IPS-11a (cell line): ENCODE measurements around the gene PREX1.
"Not testable (repeated sequence)": the region's sequence is repeated elsewhere in the genome, so short reads cannot be mapped to it uniquely, and the experiment has no call there.

Experiments
- H3K4me3 ChIP-seq: one replicate; pipeline ENCODE4 v1.5.1; 2013; ENCODE audit warnings: low read depth, low read length, control low read depth

Gene PREX1

DNA sequence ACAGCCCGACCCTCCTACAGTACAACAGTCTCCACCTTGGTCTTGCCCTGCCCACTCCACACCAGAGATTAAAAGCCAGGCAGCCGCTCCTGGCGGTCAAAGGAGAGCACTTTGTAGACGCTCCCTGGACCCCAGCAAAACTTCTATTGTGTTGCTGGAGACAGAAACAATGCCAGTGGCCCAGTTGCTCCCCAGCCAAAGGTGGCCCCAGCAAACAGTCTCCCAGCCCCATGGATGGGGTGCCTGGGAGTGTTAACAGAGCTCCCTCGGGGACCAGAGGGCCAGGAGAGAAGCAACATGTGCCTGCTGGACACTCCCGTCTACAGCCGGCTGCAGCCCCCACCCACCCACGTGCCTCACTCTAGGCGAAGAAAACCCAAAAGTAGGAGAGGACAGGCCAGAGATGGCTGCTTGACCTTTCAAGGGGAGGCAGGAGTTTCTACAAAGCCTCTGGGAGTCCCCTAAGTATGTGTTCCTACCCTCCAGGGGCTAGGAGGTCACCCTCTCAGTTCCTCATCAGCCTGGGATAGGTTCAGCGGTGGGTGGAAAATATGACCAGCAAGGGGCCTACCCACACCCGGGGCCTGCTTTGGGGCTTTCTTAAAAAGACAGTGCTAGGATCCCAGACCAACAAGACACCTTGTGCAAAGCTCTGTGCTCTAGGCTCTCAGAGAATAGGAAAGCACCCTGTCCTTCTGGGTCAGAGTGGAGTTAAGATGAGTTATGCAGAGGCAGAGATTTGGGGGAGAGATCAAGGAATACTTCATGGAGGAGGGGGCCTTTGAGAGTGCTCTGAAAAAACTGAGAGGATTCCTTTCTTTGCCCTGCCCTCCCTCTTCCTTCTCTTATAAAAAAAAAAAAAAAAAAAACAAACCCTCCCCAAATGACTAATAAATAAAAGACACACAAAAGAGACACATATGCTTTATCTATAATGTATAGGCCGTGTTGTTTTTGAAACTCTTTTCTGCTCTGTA lies 19.0 kb upstream of the PREX1 start:
- H3K4me3 ChIP-seq: no peak overlapping the region

DNA sequence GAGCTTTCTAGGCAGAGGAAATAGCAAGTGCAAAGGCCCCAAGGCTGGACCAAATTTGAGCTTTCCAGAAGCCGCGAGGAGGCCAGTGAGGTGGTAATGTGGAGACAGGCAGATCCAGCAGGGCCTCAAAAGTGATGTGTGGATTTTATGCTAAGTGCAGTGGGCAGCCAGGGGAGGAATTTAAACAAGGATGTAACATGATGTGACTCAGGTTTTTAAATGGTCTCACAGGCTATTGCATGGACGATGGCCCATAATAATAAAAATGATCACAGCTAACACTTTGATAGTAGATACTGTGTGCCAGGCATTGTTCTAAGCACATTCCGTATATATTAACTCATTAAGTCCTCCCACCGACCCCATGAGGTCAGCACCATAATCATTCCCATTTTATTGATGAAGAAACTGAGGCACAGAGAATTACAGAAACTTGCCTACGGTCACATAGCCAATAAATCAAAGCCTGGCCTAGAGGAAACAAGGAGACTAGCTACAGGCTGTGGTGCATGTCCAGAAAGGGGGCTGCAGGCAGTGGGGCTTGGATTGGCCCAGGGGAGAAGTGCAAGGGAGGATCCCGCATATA lies 18.0 kb upstream of the PREX1 start:
- no peak overlapping the region for H3K4me3 ChIP-seq

DNA sequence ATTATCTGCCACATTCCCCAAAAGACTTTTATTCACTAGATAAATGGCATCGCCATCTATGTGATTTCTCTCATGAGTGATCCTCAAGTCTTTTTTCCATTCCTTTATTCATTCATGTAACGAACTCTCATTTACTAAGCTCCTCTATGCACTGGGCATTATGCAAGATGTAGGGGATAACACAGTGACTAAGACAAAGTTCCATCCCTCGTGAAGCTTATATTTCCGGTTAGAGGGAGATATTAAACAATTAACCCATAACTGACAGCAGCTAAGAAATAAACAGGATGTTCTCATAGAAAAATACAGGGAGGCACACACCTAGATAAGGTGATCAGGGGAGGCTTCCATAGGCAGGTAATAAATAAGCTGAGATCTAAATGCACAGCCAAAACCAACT lies 17.2 kb upstream of the PREX1 start:
- no peak overlapping the region for H3K4me3 ChIP-seq

DNA sequence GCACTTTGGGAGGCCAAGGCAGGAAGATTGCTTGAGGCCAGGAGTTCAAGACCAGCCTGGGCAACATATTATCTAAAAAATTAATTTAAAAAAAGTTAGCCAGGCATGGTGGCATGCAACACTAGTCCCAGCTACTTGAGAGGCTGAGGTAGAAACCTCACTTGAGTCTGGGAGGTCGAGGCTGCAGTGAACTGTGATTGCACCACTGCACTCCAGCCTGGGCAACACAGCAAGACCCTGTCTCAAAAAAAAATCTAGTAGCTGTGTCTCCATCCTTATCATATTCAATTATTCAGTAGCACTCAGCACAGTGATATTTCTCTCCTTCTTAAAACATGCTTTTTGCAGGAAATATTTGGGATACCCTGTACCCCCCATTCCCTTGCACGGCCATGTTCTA lies 16.1 kb upstream of the PREX1 start:
- not testable (repeated sequence) for H3K4me3 ChIP-seq

DNA sequence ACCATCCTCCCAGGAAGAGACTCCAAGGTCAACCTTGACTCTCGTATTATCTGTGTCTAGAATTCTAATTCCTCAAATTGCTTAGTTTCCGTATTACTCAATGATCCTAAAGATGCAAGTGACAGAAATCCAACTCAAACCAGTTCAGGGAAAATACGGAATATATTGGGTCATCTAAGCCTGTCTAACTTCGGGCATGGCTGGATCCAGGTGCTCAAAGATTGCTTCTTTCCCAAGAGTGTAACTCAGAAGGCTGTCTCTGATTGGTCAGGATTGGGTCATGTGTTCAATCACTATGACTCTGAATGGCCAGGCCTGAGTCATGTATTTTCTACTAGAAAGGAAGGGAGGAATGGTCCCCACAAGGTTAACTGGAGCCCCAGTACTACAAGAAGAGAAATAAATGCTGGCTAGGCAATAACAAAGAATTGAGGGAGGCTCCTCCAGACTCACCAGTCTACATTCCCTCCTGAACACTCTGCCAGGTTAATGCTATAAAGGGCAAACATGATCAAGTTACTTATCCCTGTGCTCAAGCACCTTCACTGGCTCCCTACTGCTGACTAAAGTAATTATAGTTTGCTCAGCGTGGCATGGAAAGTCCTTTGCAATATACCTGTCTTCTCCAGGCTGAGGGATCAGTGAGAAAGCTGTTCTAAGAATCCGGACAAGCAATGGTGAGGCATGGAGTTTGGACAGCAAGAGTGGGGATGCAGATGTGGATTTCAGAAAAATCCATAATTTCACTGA lies 15.4 kb upstream of the PREX1 start:
- no peak overlapping the region for H3K4me3 ChIP-seq

DNA sequence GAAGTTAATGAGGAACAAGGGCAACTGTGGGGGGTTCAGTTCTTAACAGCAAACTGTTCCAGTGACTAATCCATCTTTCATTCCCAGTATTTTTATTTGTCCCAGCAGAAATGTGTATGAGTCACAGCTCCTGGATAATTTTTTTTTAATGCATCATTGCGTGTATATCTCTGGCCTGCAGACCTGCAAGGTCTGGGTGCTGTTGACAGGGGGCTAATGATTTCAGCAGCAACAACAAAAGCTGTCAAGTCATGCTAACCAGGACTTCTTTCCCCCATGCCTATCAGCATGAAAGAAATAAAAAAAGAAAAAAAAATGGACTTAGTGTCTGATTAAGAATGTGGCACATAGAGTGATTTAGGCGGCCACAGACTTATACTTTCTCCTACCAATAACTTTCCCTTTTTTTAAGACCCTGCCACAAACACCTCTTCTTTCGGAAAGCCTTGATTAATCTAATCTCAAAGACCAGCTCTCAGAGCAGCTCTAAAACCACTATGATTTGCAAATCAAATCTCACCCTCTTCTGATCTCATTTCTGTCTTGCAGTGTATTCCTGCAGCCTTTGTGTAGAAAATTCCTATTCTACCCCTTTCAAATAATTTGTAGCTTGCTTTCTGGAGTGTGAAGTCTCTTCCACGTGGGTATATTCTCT lies 14.2 kb upstream of the PREX1 start:
- H3K4me3 ChIP-seq: no peak overlapping the region

DNA sequence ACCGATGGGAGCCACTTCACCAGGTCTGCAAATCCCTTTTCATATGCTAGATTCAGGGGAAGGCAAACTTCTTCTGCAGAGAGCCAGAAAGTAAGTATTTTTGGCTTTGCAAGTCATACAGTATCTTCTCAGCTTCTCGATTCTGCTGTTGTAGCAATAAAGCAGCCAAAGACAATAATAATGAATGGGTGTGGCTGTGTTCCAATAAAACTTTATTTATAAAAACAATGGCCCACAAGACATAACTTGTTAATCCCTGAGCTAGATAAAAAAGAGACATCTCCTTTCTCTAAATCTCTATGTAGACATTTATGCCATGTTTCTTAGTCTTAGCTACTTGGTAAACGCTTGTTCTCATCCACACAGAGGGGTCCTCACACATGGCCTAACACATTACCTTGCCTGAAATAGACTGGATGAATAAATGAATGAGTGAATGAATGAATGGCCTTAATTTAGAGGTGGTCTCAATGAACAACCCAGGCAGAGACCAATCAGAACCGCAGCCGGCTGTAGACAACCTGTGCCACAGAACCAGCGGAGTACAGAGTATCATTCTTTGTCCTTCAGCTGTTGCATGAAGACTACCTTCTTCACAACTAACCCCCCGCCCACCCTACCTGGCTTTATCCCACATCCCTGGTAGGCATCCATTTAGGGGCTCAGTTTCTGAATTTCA lies 13.5 kb upstream of the PREX1 start:
- H3K4me3 ChIP-seq: no peak overlapping the region

DNA sequence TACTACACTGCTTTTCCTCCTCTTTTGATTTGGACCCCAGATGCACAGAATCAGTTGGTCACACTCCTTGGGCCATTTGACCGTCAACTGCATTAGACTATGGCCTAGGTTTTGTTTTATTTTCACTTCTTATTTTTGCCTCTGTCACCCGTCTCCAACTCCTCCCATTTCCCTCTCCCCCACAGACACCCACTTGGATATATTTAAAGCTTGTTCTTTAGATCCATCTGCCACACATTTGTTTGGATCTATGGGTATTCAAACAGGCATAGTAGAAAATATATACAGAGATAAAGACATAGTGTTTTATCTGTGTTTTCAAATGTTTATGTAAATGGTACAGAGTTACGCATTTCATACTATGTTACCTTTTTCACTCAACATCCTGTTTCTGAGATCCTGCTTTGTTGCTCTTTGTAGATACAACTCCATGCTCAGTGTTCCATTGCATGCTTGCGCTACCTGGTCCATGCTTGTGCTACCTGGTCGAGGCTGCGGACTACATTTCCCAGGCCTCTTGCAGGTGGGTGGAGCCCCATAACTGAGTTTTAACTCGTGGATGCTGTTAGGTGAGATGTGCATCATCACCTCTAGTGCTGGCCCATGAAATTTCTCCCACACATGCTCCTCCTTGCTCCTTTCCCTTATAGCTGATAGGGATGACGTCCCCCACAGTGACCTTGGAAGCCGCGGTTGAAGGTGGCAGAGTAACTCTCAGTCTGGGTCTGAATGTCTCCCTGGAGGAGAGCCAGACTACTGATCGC lies 11.5 kb upstream of the PREX1 start:
- no peak overlapping the region for H3K4me3 ChIP-seq

DNA sequence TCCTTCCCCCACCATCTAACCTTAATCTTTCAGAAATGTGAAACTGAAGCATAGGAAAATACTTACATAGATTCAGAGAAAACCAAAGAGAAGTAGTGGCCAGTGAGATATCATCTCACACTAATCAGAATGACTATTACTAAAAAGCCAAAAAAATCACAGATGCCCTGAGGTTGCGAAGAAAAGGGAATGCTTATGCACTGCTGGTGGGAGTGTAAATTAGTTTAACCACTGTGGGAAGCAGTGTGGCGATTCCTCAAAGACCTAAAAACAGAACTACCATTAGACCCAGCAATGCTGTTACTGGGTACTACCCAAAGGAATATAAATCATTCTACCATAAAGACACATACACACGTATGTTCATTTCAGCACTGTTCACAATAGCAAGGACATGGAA lies 9.2 kb upstream of the PREX1 start:
- H3K4me3 ChIP-seq: no peak overlapping the region

DNA sequence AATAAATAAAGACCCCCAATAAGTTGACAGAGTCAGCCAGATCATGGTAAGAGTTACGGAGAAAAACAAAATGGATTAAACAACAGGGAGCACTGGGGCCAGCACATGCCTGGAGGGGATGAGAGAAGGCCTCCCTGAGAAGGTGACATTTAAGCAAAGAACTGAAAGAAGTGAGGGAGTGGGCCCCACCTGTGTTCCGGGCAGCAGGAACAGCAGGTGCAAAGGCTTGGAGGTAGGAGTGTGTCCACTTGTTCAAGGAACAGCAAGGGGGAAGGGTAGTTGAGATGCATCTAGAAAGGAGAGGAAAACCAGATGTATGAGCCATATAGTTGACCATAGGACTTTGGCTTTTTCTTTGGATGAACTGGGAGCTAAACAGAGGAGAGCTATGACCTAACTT lies 7.6 kb upstream of the PREX1 start:
- H3K4me3 ChIP-seq: no peak overlapping the region

DNA sequence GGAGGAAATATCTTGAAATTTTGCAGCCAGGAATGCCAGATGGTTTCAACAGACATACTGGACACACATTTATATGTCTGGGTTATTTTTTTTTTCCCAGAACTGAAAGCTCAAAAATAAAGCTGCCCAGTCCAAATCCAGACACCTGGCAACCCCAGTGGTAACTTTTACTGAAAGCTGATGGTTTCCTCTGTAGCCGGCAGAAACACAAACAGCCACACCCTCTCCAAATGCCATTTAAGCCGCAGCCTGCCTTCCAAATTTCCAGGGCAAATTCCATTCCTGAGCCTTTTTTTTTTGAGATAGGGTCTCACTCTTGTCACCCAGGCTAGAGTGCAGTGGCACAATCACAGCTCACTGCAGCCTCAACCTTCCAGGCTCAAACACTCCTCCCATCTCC lies 6.5 kb upstream of the PREX1 start:
- no peak overlapping the region for H3K4me3 ChIP-seq

DNA sequence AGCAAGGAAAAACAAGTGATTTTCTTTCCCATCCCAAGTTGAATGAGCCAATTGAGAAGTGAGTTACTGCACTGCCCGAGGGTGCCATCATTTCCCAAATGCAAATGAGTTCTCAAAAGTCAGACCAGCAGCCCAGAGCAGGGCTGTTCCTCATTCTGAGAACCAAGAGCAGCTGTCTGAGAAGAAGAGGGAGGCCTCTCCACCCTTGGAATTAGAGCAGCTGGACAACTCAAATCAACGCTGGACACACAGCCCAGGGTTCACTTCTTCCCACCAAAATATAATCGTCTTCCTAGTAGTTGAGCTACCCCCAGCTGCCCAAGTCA lies 4.6 kb upstream of the PREX1 start:
- no peak overlapping the region for H3K4me3 ChIP-seq

DNA sequence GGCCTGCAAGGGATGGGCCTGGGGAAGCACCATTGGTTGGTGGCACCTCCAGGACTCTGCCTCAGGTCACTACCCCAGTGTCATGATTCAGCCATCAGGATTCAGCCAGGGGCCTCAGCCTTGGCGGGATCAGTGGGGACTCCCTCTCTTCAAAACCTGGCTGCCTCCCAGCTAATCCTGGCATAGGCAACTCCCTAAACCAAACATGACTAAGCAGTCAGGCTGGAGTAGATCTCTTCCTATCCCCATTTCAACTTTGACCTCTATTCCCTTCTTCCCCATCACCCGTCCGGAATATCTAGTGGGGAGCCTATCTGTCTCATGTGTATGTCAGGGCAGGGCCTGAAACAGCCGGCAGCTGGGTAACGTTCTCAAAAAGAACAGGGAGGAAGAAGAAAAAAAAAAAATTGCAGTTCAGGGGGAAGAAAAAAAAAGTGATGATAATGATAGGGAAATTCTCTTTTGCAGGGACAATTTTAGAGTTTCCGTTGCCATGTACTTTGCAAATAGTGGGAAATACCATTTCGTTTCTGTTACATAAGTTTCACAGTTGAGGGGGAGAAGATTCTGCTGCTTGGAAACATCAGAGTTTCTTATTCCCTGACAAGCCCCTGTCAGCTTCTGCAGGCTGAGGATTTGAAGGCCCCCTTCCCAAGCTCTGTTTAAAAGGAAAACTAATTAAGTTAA lies 4.1 kb upstream of the PREX1 start:
- H3K4me3 ChIP-seq: no peak overlapping the region

DNA sequence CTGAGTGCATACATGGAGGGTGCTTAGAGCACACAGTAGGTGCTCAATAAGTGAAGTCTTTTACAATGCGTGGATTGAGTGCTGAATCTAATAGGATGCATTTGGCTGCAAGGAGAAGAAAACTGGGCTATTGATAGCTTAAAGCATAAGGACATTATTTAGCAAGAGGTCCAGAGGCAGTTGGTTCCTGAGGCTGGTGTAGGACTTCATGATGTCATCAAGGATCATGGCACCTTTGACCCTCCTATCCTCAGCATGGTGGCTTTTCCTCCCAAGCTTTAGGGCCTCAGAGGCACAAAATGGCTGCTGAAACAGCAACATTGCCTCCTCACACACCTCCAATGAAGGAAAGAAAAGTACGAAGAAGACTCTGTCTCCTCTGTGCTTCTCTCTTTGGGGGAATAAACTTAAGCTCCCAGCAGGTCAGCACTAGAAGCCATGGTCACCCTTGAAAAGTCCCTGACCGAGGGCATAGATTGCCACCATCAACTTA lies 3.1 kb upstream of the PREX1 start:
- no peak overlapping the region for H3K4me3 ChIP-seq

DNA sequence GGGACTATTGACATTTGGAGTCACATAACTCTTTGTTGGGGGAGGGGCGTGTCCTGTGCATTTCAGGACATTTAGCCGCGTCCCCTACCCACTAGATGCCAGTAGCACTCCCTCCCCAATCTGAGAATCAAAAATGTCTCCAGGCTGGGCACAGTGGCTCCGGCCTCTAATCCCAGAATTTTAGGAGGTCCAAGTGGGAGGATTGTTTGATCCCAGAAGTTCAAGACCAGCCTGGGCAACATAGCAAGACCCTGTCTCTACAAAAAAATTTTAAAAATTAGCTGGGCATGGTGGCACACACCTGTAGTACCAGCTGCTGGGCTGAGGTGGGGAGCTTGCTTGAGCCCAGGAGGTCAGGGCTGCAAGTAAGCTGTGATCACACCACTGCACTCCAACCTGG lies 2.1 kb upstream of the PREX1 start:
- H3K4me3 ChIP-seq: no peak overlapping the region

DNA sequence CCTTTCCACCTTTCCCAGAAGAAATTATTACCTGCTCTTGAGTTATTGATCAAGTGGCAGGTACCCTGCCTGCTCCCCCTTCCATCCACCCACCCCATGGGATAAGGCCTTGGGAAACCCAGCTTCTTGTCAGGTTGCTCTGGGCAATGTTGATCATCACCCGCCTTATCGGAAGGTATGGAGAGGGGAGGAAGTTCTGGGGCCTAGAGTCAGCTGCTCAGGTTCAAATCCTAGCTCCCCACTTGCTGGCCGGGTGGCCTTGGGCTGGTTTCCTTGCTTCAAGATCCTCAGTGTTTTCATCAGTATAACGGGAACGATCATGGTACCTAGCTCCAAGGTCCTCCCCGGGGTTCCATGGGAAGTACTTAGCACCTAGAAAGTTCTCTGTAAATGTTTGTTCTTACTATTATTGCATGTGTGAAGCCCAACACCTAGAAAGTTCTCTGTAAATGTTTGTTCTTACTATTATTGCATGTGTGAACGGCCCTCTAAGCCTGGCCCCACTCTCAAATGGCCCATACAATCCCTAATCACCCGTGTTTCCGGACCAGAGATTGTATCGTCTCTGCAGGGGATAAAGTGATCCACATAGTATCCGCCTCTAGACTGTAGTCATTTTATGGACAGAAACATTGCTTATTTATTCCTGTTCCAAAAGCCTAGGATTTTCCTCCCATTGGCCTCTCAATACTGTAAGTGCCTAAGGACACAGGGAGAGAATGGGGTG lies 1.1 kb upstream of the PREX1 start:
- peak overlapping the region; percentile 62 for H3K4me3 ChIP-seq

DNA sequence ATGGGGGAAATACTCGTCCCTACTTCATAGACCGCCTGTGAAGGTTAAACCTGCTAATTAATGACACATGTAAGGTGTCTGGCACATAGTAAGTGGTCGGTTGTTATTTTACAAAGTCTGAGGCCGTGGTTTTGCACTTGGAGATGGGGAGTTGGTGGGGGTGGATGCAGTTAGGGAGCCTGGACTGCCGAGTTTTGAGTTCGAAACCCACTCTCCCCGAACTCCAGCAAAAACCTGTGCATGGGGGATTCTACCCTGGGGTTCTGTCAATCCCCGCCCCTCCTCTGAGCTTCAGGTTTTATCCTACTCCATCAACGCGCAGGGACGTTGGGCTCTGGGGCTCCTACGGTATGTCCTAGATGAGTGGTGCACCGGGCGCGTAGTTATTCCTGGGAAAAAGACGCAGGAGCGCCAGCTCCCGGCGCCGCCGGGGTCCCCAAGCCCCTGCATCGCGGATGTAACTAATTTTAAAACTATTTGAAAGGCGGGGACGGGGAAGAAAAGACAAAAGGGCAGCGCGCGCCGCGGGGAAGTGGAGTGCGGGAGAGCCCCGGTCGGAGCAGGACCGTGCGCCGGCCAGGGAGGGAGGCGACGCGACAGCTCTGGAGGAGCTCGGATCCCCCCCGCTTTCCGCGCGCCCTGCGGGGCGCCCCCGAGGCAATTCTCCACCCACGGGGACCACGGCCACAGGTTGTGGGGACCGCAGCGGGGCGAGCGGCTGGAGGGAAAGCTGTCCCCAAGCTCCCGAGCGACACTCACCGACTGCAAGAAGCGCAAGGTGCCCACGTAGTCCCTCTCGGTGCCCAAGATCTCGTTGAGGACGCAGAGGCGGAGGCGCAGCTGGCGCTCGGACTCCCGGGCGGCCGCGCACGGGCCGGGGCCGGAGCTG lies 672 bp downstream of the PREX1 start:
- H3K4me3 ChIP-seq: peak overlapping the region; percentile 59

DNA sequence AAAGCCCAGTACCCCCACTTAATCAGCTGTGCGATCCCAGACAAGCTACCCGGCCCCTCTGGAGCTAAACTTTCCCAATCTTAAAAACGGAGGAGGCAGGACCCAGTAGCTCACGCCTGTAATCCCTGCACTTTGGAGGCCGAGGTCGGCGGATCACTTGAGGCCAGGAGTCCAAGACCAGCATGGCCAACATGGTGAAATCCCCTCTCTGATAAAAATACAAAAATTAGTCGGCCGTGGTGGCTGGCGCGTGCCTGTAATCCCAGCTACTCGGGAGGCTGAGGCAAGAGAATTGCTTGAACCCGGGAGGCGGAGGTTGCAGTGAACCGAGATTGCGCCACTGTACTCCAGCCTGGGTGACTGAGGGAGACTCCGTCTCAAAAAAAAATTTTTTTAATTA lies 1.3 kb downstream of the PREX1 start:
- peak overlapping the region; percentile 59 for H3K4me3 ChIP-seq
